ENCODE results near the gene EPHB6. TPM values are rescaled to one million over a fixed set of nuclear protein-coding genes. Genes with fewer than 3 reads are reported as not detected.

EPHB6 gene
- total RNA-seq, 1 donor from 2014 or later, result 15.7 TPM

DNA sequence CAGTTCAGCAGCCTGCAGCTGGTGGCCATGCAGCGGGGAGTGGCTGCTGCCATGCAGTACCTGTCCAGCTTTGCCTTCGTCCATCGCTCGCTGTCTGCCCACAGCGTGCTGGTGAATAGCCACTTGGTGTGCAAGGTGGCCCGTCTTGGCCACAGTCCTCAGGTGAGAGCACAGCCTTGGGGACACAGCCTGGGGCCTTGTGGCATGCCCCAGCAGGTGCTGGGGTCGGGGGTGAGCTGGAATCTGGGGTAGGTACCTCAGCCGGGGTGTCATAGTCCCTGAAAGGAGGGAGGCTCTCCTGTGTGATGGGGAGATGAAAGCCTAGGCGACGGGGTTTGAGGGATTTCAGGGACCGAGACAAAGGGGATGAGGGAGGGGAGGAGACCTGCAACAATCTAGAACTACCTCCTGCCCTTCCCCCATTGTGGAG lies 14.1 kb downstream of the EPHB6 start:
- no peak overlapping the region for H3K4me2 ChIP-seq (ENCODE audit: low read length)
- no peaks in the 10 kb centered on the region for H3K9me3 ChIP-seq (ENCODE audit: insufficient read depth, low read depth, low read length)
- no peak overlapping the region for H3K4me3 ChIP-seq (ENCODE audit: insufficient read depth, low read depth, low read length)
- H3K27ac Mint-ChIP-seq (ENCODE audit: unreplicated experiment), result no peak overlapping the region
- H3K4me1 ChIP-seq (ENCODE audit: insufficient read depth, low read length), result no peaks in the 10 kb centered on the region
- no peaks in the 10 kb centered on the region for H3K79me2 ChIP-seq (ENCODE audit: insufficient read depth, low read length)
- FAIRE-seq (no peak), DNase-seq (ENCODE audit: low read depth) (no peak)
- peaks cover 18% of the 10 kb centered on the region for H3K27me3 Mint-ChIP-seq (ENCODE audit: low read depth, unreplicated experiment)
- H3K27me3 ChIP-seq (ENCODE audit: insufficient read depth, low read length), result no peaks in the 10 kb centered on the region
- H4K20me1 ChIP-seq (ENCODE audit: insufficient read depth, low read length), result no peaks in the 10 kb centered on the region
- no peak overlapping the region for H2AFZ ChIP-seq (ENCODE audit: low read depth, low read length)
- TF ChIP-seq, protein P1, sequence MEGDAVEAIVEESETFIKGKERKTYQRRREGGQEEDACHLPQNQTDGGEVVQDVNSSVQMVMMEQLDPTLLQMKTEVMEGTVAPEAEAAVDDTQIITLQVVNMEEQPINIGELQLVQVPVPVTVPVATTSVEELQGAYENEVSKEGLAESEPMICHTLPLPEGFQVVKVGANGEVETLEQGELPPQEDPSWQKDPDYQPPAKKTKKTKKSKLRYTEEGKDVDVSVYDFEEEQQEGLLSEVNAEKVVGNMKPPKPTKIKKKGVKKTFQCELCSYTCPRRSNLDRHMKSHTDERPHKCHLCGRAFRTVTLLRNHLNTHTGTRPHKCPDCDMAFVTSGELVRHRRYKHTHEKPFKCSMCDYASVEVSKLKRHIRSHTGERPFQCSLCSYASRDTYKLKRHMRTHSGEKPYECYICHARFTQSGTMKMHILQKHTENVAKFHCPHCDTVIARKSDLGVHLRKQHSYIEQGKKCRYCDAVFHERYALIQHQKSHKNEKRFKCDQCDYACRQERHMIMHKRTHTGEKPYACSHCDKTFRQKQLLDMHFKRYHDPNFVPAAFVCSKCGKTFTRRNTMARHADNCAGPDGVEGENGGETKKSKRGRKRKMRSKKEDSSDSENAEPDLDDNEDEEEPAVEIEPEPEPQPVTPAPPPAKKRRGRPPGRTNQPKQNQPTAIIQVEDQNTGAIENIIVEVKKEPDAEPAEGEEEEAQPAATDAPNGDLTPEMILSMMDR (IDR thresholded peaks at IDR 0.05; ENCODE audit: insufficient read depth, low read depth, low read length), result no peak
- TF ChIP-seq EZH2 (IDR thresholded peaks at IDR 0.05; ENCODE audit: insufficient read depth, low read length), result no peak
- H3K9ac ChIP-seq (ENCODE audit: low read length), result no peak overlapping the region
- no peaks in the 10 kb centered on the region for H3K36me3 ChIP-seq (ENCODE audit: insufficient read depth, low read length)
- no peaks in the 10 kb centered on the region for H3K9me3 Mint-ChIP-seq (ENCODE audit: unreplicated experiment)
- H3K36me3 Mint-ChIP-seq (ENCODE audit: low read depth, unreplicated experiment), result peaks cover 5% of the 10 kb centered on the region
- no peaks in the 10 kb centered on the region for H3K4me1 Mint-ChIP-seq (ENCODE audit: low read depth, unreplicated experiment)
- no peak overlapping the region for H3K27ac ChIP-seq (ENCODE audit: low read depth, low read length)
- H3K4me3 Mint-ChIP-seq (ENCODE audit: unreplicated experiment), result no peak overlapping the region

DNA sequence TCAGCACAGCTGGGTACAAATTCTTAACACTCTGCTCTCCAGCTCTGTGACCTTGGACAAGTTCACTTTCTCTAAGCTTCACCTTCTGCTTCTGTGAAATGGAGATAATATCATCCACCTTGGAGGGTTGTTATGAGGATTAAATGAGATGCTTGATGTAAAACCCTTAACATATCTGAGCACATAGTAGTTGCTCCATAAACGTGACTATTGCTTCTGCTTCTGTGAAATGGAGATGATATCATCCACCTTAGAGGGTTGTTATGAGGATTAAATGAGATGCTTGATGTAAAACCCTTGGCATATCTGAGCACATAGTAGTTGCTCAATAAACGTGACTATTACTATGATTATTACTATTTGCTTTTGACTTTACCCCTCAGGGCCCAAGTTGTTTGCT lies 14.6 kb downstream of the EPHB6 start:
- Histone ChIP-seq H3K27me3 (ENCODE audit: insufficient read depth, low read length) (no peaks in the 10 kb centered on the region), H3K9ac (ENCODE audit: low read length) (no peak overlapping the region), H3K79me2 (ENCODE audit: insufficient read depth, low read length) (no peaks in the 10 kb centered on the region), H3K27ac (ENCODE audit: low read depth, low read length) (no peak overlapping the region), H3K4me1 (ENCODE audit: insufficient read depth, low read length) (no peaks in the 10 kb centered on the region), H3K9me3 (ENCODE audit: insufficient read depth, low read depth, low read length) (no peaks in the 10 kb centered on the region), H3K4me3 (ENCODE audit: insufficient read depth, low read depth, low read length) (no peak overlapping the region), H3K36me3 (ENCODE audit: insufficient read depth, low read length) (no peaks in the 10 kb centered on the region), H2AFZ (ENCODE audit: low read depth, low read length) (no peak overlapping the region), H4K20me1 (ENCODE audit: insufficient read depth, low read length) (no peaks in the 10 kb centered on the region), H3K4me2 (ENCODE audit: low read length) (no peak overlapping the region)
- no peak for FAIRE-seq
- Mint-ChIP-seq H3K9me3 (ENCODE audit: unreplicated experiment) (peaks cover 2% of the 10 kb centered on the region), H3K4me3 (ENCODE audit: unreplicated experiment) (no peak overlapping the region), H3K27ac (ENCODE audit: unreplicated experiment) (no peak overlapping the region), H3K36me3 (ENCODE audit: low read depth, unreplicated experiment) (peaks cover 6% of the 10 kb centered on the region), H3K27me3 (ENCODE audit: low read depth, unreplicated experiment) (peaks cover 15% of the 10 kb centered on the region), H3K4me1 (ENCODE audit: low read depth, unreplicated experiment) (no peaks in the 10 kb centered on the region)
- DNase-seq (ENCODE audit: low read depth), result no peak
- TF ChIP-seq, protein P1 (IDR thresholded peaks at IDR 0.05; ENCODE audit: insufficient read depth, low read depth, low read length), result no peak
- no peak for TF ChIP-seq EZH2 (IDR thresholded peaks at IDR 0.05; ENCODE audit: insufficient read depth, low read length)

DNA sequence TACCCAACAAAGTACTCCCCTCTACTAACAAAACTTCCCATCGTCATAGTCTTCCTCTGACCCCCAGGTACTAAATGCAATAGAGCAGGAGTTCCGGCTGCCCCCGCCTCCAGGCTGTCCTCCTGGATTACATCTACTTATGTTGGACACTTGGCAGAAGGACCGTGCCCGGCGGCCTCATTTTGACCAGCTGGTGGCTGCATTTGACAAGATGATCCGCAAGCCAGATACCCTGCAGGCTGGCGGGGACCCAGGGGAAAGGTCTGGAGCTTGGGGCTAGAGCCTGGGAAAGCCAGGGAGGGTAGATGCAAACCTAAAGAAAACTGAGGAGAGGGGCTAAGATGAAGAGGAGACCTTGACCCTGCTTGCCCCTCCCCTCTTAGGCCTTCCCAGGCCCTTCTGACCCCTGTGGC lies 15.3 kb downstream of the EPHB6 start:
- Histone ChIP-seq H3K4me3 (ENCODE audit: insufficient read depth, low read depth, low read length) (no peak overlapping the region), H3K9me3 (ENCODE audit: insufficient read depth, low read depth, low read length) (no peaks in the 10 kb centered on the region), H3K9ac (ENCODE audit: low read length) (no peak overlapping the region), H3K27me3 (ENCODE audit: insufficient read depth, low read length) (no peaks in the 10 kb centered on the region), H3K27ac (ENCODE audit: low read depth, low read length) (no peak overlapping the region), H3K4me1 (ENCODE audit: insufficient read depth, low read length) (no peaks in the 10 kb centered on the region), H2AFZ (ENCODE audit: low read depth, low read length) (no peak overlapping the region), H4K20me1 (ENCODE audit: insufficient read depth, low read length) (no peaks in the 10 kb centered on the region), H3K36me3 (ENCODE audit: insufficient read depth, low read length) (no peaks in the 10 kb centered on the region), H3K4me2 (ENCODE audit: low read length) (no peak overlapping the region), H3K79me2 (ENCODE audit: insufficient read depth, low read length) (no peaks in the 10 kb centered on the region)
- Mint-ChIP-seq H3K27ac (ENCODE audit: unreplicated experiment) (no peak overlapping the region), H3K27me3 (ENCODE audit: low read depth, unreplicated experiment) (peaks cover 12% of the 10 kb centered on the region), H3K4me3 (ENCODE audit: unreplicated experiment) (no peak overlapping the region), H3K36me3 (ENCODE audit: low read depth, unreplicated experiment) (peaks cover 6% of the 10 kb centered on the region), H3K4me1 (ENCODE audit: low read depth, unreplicated experiment) (no peaks in the 10 kb centered on the region), H3K9me3 (ENCODE audit: unreplicated experiment) (peaks cover 9% of the 10 kb centered on the region)
- FAIRE-seq (no peak), DNase-seq (ENCODE audit: low read depth) (no peak)
- TF ChIP-seq, protein P1 (IDR thresholded peaks at IDR 0.05; ENCODE audit: insufficient read depth, low read depth, low read length), result no peak
- TF ChIP-seq EZH2 (IDR thresholded peaks at IDR 0.05; ENCODE audit: insufficient read depth, low read length), result no peak
